GM12878 (cell line): ENCODE measurements around the gene IFITM1. TPM values are rescaled to one million over a fixed set of nuclear protein-coding genes. Genes with fewer than 3 reads are reported as not detected.

ENCODE experiments used
- ATAC-seq: fragments of 200-7000 bp; cut with Tn5 transposase; 3 replicates; pipeline ENCODE4 v1.9.1; 2020; ENCODE audit warnings: mild to moderate bottlenecking, moderate library complexity
- BruUV-seq: library from RNA; stranded (reverse); fragments of 400-500 nt; replicated peaks from 2 replicates; lab custom pipeline; 2021; lab: Mats Ljungman, UMichigan
- CTCF ChIA-PET: fragments of 300-600 bp; sonication (Branson Sonifier 250); formaldehyde crosslinking; extraction: SDS; loops from one replicate; lab custom pipeline; 2021; ENCODE audit warnings: inconsistent platforms; lab: Yijun Ruan, JAX
- POLR2A ChIA-PET: fragments of 350-600 bp; formaldehyde crosslinking; extraction: SDS; loops from one replicate; lab custom pipeline; 2021; ENCODE audit warnings: inconsistent platforms; lab: Charles Lee
- RAD21 ChIA-PET: fragments of 300-600 bp; sonication (Branson Sonifier 250); formaldehyde crosslinking; loops from one replicate; lab custom pipeline; 2023; ENCODE audit warnings: antibody characterized with exemption; ENCODE audit not compliant: unreplicated experiment; lab: Charles Lee
- SMC1A ChIA-PET: fragments of 300-600 bp; sonication (Branson Sonifier 250); formaldehyde crosslinking; loops from one replicate; lab custom pipeline; 2023; ENCODE audit not compliant: unreplicated experiment, uncharacterized antibody; lab: Charles Lee
- DNase-seq: peaks from one replicate; pipeline ENCODE4 v3.0.0-alpha.2; 2011; ENCODE audit warnings: low read depth, low spot score
- FAIRE-seq: peaks from 3 replicates; lab custom pipeline; 2011; peaks lifted over from hg19 to GRCh38; lab: Jason Lieb, UNC
- H2AFZ ChIP-seq: 2 replicates; pipeline ENCODE4 v1.6.0; 2011; ENCODE audit warnings: low read depth, low read length, control low read depth; ENCODE audit not compliant: control insufficient read depth
- H3K27ac ChIP-seq: 2 replicates; pipeline ENCODE4 v1.5.1; 2011; ENCODE audit warnings: control low read depth; ENCODE audit not compliant: control insufficient read depth, insufficient read depth
- H3K27me3 ChIP-seq, 2 experiments: replicated peaks in 1 of 2; 2 replicates each; pipeline versions ENCODE4 v1.6.0 to v1.6.1; 2011; ENCODE audit warnings: low read length in 1 of 2; ENCODE audit not compliant: control insufficient read depth in 2 of 2, insufficient read depth in 2 of 2
- H3K36me3 ChIP-seq, 2 experiments: 2 replicates each; pipeline ENCODE4 v1.5.1; 2011; ENCODE audit warnings: low read length in 1 of 2; ENCODE audit not compliant: control insufficient read depth in 2 of 2, insufficient read depth in 2 of 2
- H3K4me1 ChIP-seq: 2 replicates; pipeline ENCODE4 v1.6.1; 2011; ENCODE audit warnings: mild to moderate bottlenecking, low read length, moderate library complexity, mixed read lengths; ENCODE audit not compliant: control insufficient read depth, insufficient read depth
- H3K4me2 ChIP-seq: 2 replicates; pipeline ENCODE4 v1.6.0; 2011; ENCODE audit warnings: control low read depth; ENCODE audit not compliant: control insufficient read depth, insufficient read depth
- H3K4me3 ChIP-seq: fragments of 200-600 bp; sonication (generic); 2 replicates; pipeline ENCODE4 v1.5.1; 2016
- H3K79me2 ChIP-seq: 2 replicates; pipeline ENCODE4 v1.6.0; 2011; ENCODE audit warnings: low read length; ENCODE audit not compliant: control insufficient read depth, insufficient read depth
- H3K9ac ChIP-seq: 2 replicates; pipeline ENCODE4 v1.8.0; 2011; ENCODE audit warnings: low read length, control low read depth, mixed read lengths; ENCODE audit not compliant: control insufficient read depth, insufficient read depth
- H3K9me3 ChIP-seq: replicated peaks from 3 replicates; pipeline ENCODE4 v1.5.1; 2011; ENCODE audit warnings: mild to moderate bottlenecking, low read length; ENCODE audit not compliant: control insufficient read depth, insufficient read depth
- H4K20me1 ChIP-seq: 2 replicates; pipeline ENCODE4 v1.6.0; 2011; ENCODE audit not compliant: control insufficient read depth, insufficient read depth
- BCL3 ChIP-seq: IDR thresholded peaks from 2 replicates; pipeline ENCODE4 v1.6.1; 2011; ENCODE audit warnings: borderline replicate concordance, low read depth, mild to moderate bottlenecking, moderate library complexity, low read length; ENCODE audit not compliant: insufficient read depth, poor library complexity, severe bottlenecking
- CHD4 ChIP-seq: fragments of 200-600 bp; sonication (generic); IDR thresholded peaks from 2 replicates; pipeline ENCODE4 v1.6.1; 2016; ENCODE audit warnings: mild to moderate bottlenecking
- DPF2 ChIP-seq: fragments of 450-650 bp; IDR thresholded peaks from 2 replicates; pipeline ENCODE4 v1.6.1; 2017; ENCODE audit warnings: mild to moderate bottlenecking
- EED ChIP-seq: sonication (generic); IDR thresholded peaks from 2 replicates; pipeline ENCODE4 v1.6.1; 2016; ENCODE audit warnings: antibody characterized with exemption, low read depth
- ETV6 ChIP-seq, 2 experiments: fragments of 450-650 bp in 1 of 2; IDR thresholded peaks in 1 of 2; conservative IDR thresholded peaks in 1 of 2; 2 replicates each; pipeline ENCODE4 v1.6.1; 2014; ENCODE audit warnings: antibody characterized with exemption in 1 of 2, borderline replicate concordance in 1 of 2, low read depth in 1 of 2, mild to moderate bottlenecking in 1 of 2, moderate library complexity in 1 of 2
- HDAC6 ChIP-seq: fragments of 200-600 bp; sonication (generic); IDR thresholded peaks from one replicate; pipeline ENCODE4 v1.8.0; 2017; ENCODE audit warnings: antibody characterized with exemption; ENCODE audit not compliant: unreplicated experiment
- IKZF1 ChIP-seq: fragments of 450-650 bp; conservative IDR thresholded peaks from 2 replicates; pipeline ENCODE4 v1.6.1; 2017; ENCODE audit warnings: antibody characterized with exemption, mild to moderate bottlenecking
- MTA2 ChIP-seq: fragments of 450-650 bp; IDR thresholded peaks from 2 replicates; pipeline ENCODE4 v1.6.1; 2016; ENCODE audit warnings: low read depth, mild to moderate bottlenecking, moderate library complexity
- MTA3 ChIP-seq: IDR thresholded peaks from 2 replicates; pipeline ENCODE4 v1.6.1; 2012; ENCODE audit warnings: low read length, inconsistent platforms, borderline replicate concordance
- MYC ChIP-seq: IDR thresholded peaks from 2 replicates; pipeline ENCODE4 v1.6.1; 2011; ENCODE audit warnings: mild to moderate bottlenecking, low read length, moderate library complexity, inconsistent platforms; ENCODE audit not compliant: insufficient read depth, insufficient replicate concordance, insufficient read length, severe bottlenecking
- SMAD5 ChIP-seq: IDR thresholded peaks from 2 replicates; pipeline ENCODE4 v1.6.1; 2016; ENCODE audit warnings: antibody characterized with exemption, low read depth
- SMC3 ChIP-seq: IDR thresholded peaks from 2 replicates; pipeline ENCODE4 v1.6.1; 2011; ENCODE audit warnings: low read length, improper control_type of control experiment, borderline replicate concordance
- USF1 ChIP-seq: IDR thresholded peaks from 2 replicates; pipeline ENCODE4 v1.6.1; 2011; ENCODE audit warnings: borderline replicate concordance, low read depth, mild to moderate bottlenecking, moderate library complexity, mixed read lengths, low read length; ENCODE audit not compliant: insufficient read depth; ENCODE audit errors: extremely low read length
- WGBS: methylation state at CpG from one replicate; pipeline ENCODE4 v1.1.6; 2016; ENCODE audit warnings: low lambda C conversion rate; ENCODE audit not compliant: insufficient replicate concordance, insufficient coverage; ENCODE audit errors: missing lambda C conversion rate; 5-methylcytosine and 5-hydroxymethylcytosine counted together
- in situ Hi-C: fragments of 300-500 bp; cut with MboI; formaldehyde crosslinking; loops from 9 replicates; pipeline ENCODE4 v1.14.3; 2018; ENCODE audit warnings: mixed read lengths
- intact Hi-C: fragments of 100-400 bp; cut with micrococcal nuclease; formaldehyde crosslinking; loops from one replicate; pipeline ENCODE4 v1.14.2; 2022; ENCODE audit not compliant: unreplicated experiment
- polyA plus RNA-seq, 11 experiments: library from polyadenylated mRNA; depleted of rRNA in 4 of 11; unstranded in 6 of 11; stranded (reverse) in 5 of 11; fragments of >200 nt; fragmentation: Nextera tagmentation in 4 of 11; fragmentation: Illumina TruSeq in 1 of 11; extraction: Ambion mirVana in 4 of 11; extraction: Trizol in 1 of 11; gene quantifications; 1 replicate in 1 of 11; 2 replicates in 10 of 11; pipeline versions ENCODE4 v1.2.1 to v1.2.3, GENCODE V29; 2011 to 2016; ENCODE audit warnings: inconsistent platforms in 2 of 11, missing spikeins in 2 of 11, low read depth in 1 of 11
- total RNA-seq, 4 experiments: library from RNA; depleted of rRNA in 3 of 4; stranded (reverse); fragments of >200 nt in 3 of 4; fragmentation: Illumina TruSeq in 1 of 4; extraction: Trizol in 1 of 4; gene quantifications; 2 replicates each; pipeline versions ENCODE4 v1.2.1 to v1.2.3, GENCODE V29; 2013 to 2021
- TF ChIP-seq, protein P1 (sequence below): IDR thresholded peaks from 2 replicates; pipeline ENCODE4 v1.6.1; 2012; ENCODE audit warnings: mild to moderate bottlenecking, low read depth, low read length

The IFITM1 gene
- total and polyA plus RNA-seq, 10 of the 15 experiments (the other 5 are each of a cell fraction or from before 2014, with no cell fraction given) = 396 to 2,788 (median 607) TPM

GRCh38 chr11:330694-331357, 17.0 kb downstream of the IFITM1 start (continued):
- TF ChIP-seq BCL3 = no peak
- peak; percentile 94 for TF ChIP-seq IKZF1
- no peak for TF ChIP-seq CHD4
- peak; percentile 85 for TF ChIP-seq MTA2
- TF ChIP-seq EED = peak; percentile 89

DNA sequence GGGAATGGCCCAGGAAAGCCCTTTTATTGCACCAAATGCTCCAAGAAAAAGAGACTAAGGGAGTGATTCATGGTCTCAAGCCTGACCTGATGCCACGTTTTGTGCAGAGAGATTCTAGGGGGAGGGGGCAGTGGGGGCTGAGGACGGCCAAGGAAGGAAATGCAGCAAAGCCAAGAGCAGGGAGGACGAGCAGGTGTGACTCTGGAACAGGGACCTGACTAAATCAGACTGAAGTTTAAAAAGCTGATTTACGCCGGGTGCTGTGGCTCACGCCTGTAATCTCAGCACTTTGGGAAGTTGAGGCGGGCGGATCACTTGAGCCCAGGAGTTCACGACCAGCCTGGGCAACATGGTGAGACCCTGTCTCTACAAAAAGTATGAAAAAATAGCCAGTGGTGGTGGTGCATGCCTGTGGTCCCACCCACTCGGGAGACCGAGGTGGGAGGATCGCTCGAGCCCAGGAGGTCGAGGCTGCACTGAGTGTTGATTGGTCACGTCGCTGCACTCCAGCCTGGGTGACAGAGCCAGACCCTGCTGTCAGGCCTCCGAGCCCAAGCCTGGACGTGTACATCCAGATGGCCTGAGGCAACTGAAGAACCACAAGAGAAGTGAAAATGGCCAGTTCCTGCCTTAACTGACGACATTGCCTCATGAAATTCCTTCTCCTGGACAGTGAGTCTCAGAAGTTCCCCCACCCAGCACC, 17.7 kb downstream of the IFITM1 start:
- RAD21 ChIA-PET = interaction anchor here (1.1 to 5.2 kb wide), 5 partner anchors 12 to 23 kb away, joined by 3 to 68 read pairs (median 21); no protein-coding TSS in a partner anchor
- CTCF ChIA-PET = interaction anchor here (1.1 to 5.4 kb wide), 6 partner anchors 14 to 25 kb away, joined by 3 to 36 read pairs (median 16); partner anchors contain the start of gene IFITM2
- WGBS = 70% methylated on average over 19 of the region's 19 CpGs
- intact Hi-C loops = loop anchor here (2.0 kb wide), 1 partner anchor 17 kb away; the partner anchor contains the start of gene IFITM1
- no peak overlapping the region for H3K9ac ChIP-seq
- no peak for FAIRE-seq
- peaks cover 42% of the 10 kb centered on the region for H3K4me1 ChIP-seq
- POLR2A ChIA-PET = interaction anchor here (2.7 to 6.0 kb wide), 5 partner anchors 9 to 24 kb away, joined by 14 to 86 read pairs (median 45); partner anchors contain the start of gene IFITM1
- in situ Hi-C loops = no loop called here
- no peaks in the 10 kb centered on the region for H3K36me3 ChIP-seq
- no peak overlapping the region for H2AFZ ChIP-seq
- SMC1A ChIA-PET = interaction anchor here (1.1 to 4.5 kb wide), 8 partner anchors 9 to 23 kb away, joined by 4 to 44 read pairs (median 22); no protein-coding TSS in a partner anchor
- H3K4me3 ChIP-seq = no peak overlapping the region
- no peaks in the 10 kb centered on the region; the same call in 1 of the 2 replicates for H3K79me2 ChIP-seq
- H3K27me3 ChIP-seq = no peaks in the 10 kb centered on the region
- ATAC-seq = no peak
- no peak for DNase-seq
- H4K20me1 ChIP-seq = no peaks in the 10 kb centered on the region
- peaks cover 5% of the 10 kb centered on the region; the same call in 2 of the 3 replicates for H3K9me3 ChIP-seq
- H3K4me2 ChIP-seq = peak overlapping the region; percentile 89
- BruUV-seq = no TSS peak
- H3K27ac ChIP-seq = peak overlapping the region; percentile 82
- TF ChIP-seq, protein P1, sequence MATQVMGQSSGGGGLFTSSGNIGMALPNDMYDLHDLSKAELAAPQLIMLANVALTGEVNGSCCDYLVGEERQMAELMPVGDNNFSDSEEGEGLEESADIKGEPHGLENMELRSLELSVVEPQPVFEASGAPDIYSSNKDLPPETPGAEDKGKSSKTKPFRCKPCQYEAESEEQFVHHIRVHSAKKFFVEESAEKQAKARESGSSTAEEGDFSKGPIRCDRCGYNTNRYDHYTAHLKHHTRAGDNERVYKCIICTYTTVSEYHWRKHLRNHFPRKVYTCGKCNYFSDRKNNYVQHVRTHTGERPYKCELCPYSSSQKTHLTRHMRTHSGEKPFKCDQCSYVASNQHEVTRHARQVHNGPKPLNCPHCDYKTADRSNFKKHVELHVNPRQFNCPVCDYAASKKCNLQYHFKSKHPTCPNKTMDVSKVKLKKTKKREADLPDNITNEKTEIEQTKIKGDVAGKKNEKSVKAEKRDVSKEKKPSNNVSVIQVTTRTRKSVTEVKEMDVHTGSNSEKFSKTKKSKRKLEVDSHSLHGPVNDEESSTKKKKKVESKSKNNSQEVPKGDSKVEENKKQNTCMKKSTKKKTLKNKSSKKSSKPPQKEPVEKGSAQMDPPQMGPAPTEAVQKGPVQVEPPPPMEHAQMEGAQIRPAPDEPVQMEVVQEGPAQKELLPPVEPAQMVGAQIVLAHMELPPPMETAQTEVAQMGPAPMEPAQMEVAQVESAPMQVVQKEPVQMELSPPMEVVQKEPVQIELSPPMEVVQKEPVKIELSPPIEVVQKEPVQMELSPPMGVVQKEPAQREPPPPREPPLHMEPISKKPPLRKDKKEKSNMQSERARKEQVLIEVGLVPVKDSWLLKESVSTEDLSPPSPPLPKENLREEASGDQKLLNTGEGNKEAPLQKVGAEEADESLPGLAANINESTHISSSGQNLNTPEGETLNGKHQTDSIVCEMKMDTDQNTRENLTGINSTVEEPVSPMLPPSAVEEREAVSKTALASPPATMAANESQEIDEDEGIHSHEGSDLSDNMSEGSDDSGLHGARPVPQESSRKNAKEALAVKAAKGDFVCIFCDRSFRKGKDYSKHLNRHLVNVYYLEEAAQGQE = no peak
- no peak for TF ChIP-seq MYC
- no peak for TF ChIP-seq HDAC6
- TF ChIP-seq DPF2 = no peak
- TF ChIP-seq MTA3 = no peak
- no peak for TF ChIP-seq SMC3
- no peak for TF ChIP-seq ETV6 (conservative IDR thresholded peaks at IDR 0.05 in 1 of 2, IDR thresholded peaks at IDR 0.05 in 1 of 2; ENCODE audit: borderline replicate concordance in 1 of 2, low read depth in 1 of 2)
- TF ChIP-seq SMAD5 = no peak
- TF ChIP-seq USF1 = no peak
